HEK293 (cell line): ENCODE results near the gene PRPF6.

Experiments used
- CTCF ChIA-PET: fragments of 350-600 bp; formaldehyde crosslinking; extraction: SDS; loops from one replicate; lab custom pipeline; 2021; ENCODE audit warnings: antibody characterized with exemption; lab: Yijun Ruan, JAX
- POLR2A ChIA-PET: fragments of 300-600 bp; formaldehyde crosslinking; extraction: SDS; loops from one replicate; lab custom pipeline; 2020; ENCODE audit warnings: antibody characterized with exemption, inconsistent platforms; lab: Yijun Ruan, JAX
- H3K27ac ChIP-seq: fragments of 200-500 bp; sonication (Bioruptor generic); 2 replicates; pipeline ENCODE4 v1.5.1; 2014; ENCODE audit warnings: low read depth, low read length, control low read depth, inconsistent platforms; ENCODE audit errors: extremely low read depth
- H3K36me3 ChIP-seq, 2 experiments: fragments of 200-500 bp in 1 of 2; sonication (Bioruptor generic) in 1 of 2; 1 replicate in 1 of 2; 2 replicates in 1 of 2; pipeline ENCODE4 v1.5.1; 2014 to 2017; ENCODE audit warnings: inconsistent platforms in 2 of 2, low read length in 2 of 2; ENCODE audit not compliant: control insufficient read depth in 2 of 2, insufficient read depth in 1 of 2
- H3K4me1 ChIP-seq: fragments of 200-500 bp; sonication (Bioruptor generic); 2 replicates; pipeline ENCODE4 v1.5.1; 2014; ENCODE audit warnings: mild to moderate bottlenecking, low read length, inconsistent platforms; ENCODE audit not compliant: control insufficient read depth, insufficient read depth
- H3K4me3 ChIP-seq: 2 replicates; pipeline ENCODE4 v1.5.1; 2011; ENCODE audit warnings: low read depth, mild to moderate bottlenecking, control low read depth, low read length, moderate library complexity
- H3K9me3 ChIP-seq: fragments of 200-500 bp; sonication (Bioruptor generic); 2 replicates; pipeline ENCODE4 v1.5.1; 2014; ENCODE audit warnings: low read depth, low read length, inconsistent platforms; ENCODE audit not compliant: control insufficient read depth, insufficient read depth
- GLIS2 ChIP-seq: fragments of 450-650 bp; formaldehyde crosslinking; IDR thresholded peaks from 2 replicates; pipeline ENCODE4 v1.5.1; 2016; ENCODE audit warnings: missing biosample characterization, missing genetic modification characterization
- HOXD13 ChIP-seq: sonication (generic); formaldehyde crosslinking; IDR thresholded peaks from 2 replicates; pipeline ENCODE4 v1.8.0; 2022; ENCODE audit warnings: missing genetic modification reagents, borderline replicate concordance
- KLF1 ChIP-seq: fragments of 450-650 bp; formaldehyde crosslinking; IDR thresholded peaks from 2 replicates; pipeline ENCODE4 v1.5.1; 2016; ENCODE audit warnings: missing biosample characterization, missing genetic modification characterization
- KLF9 ChIP-seq: fragments of 450-650 bp; formaldehyde crosslinking; IDR thresholded peaks from 2 replicates; pipeline ENCODE4 v1.5.1; 2016; ENCODE audit warnings: missing biosample characterization, missing genetic modification characterization, low read depth
- OVOL3 ChIP-seq: fragments of 450-650 bp; formaldehyde crosslinking; IDR thresholded peaks from 2 replicates; pipeline ENCODE4 v1.5.1; 2016; ENCODE audit warnings: missing biosample characterization, missing genetic modification characterization
- TCF7L2 ChIP-seq: IDR thresholded peaks from 2 replicates; pipeline ENCODE4 v1.6.1; 2011; ENCODE audit warnings: low read depth, mild to moderate bottlenecking, inconsistent platforms, low read length, moderate library complexity, borderline replicate concordance
- TRIM28 ChIP-seq: IDR thresholded peaks from 2 replicates; pipeline ENCODE4 v1.6.1; 2011; ENCODE audit warnings: low read length, control low read depth, borderline replicate concordance
- ZBTB20 ChIP-seq: fragments of 450-650 bp; formaldehyde crosslinking; IDR thresholded peaks from 2 replicates; pipeline ENCODE4 v1.5.1; 2016; ENCODE audit warnings: missing biosample characterization, missing genetic modification characterization
- ZFP69B ChIP-seq: fragments of 450-650 bp; formaldehyde crosslinking; IDR thresholded peaks from 2 replicates; pipeline ENCODE4 v1.5.1; 2016; ENCODE audit warnings: missing biosample characterization, missing genetic modification characterization
- ZNF335 ChIP-seq: fragments of 450-650 bp; formaldehyde crosslinking; conservative IDR thresholded peaks from 2 replicates; pipeline ENCODE4 v1.5.1; 2016; ENCODE audit warnings: missing biosample characterization, missing genetic modification characterization
- ZNF600 ChIP-seq: fragments of 450-650 bp; formaldehyde crosslinking; IDR thresholded peaks from 2 replicates; pipeline ENCODE4 v1.5.1; 2016; ENCODE audit warnings: missing biosample characterization, missing genetic modification characterization
- ZNF610 ChIP-seq: fragments of 450-650 bp; formaldehyde crosslinking; IDR thresholded peaks from 2 replicates; pipeline ENCODE4 v1.5.1; 2016; ENCODE audit warnings: missing biosample characterization, missing genetic modification characterization, borderline replicate concordance
- ZXDB ChIP-seq: fragments of 450-650 bp; formaldehyde crosslinking; IDR thresholded peaks from 2 replicates; pipeline ENCODE4 v1.5.1; 2016; ENCODE audit warnings: missing biosample characterization, missing genetic modification characterization
- TF ChIP-seq, protein P1 (sequence below): fragments of 450-650 bp; formaldehyde crosslinking; IDR thresholded peaks from 2 replicates; pipeline ENCODE4 v1.5.1; 2016; ENCODE audit warnings: missing biosample characterization, missing genetic modification characterization
- TF ChIP-seq, protein P2 (sequence below): fragments of 450-650 bp; formaldehyde crosslinking; IDR thresholded peaks from 2 replicates; pipeline ENCODE4 v1.5.1; 2016; ENCODE audit warnings: missing biosample characterization, missing genetic modification characterization
- TF ChIP-seq, protein P3 (sequence below): sonication (generic); formaldehyde crosslinking; IDR thresholded peaks from 2 replicates; pipeline ENCODE4 v1.8.1; 2022; ENCODE audit warnings: mild to moderate bottlenecking, moderate library complexity, missing genetic modification reagents
- TF ChIP-seq, protein P4 (sequence below): fragments of 450-650 bp; formaldehyde crosslinking; IDR thresholded peaks from 2 replicates; pipeline ENCODE4 v1.5.1; 2016; ENCODE audit warnings: missing biosample characterization, missing genetic modification characterization
- TF ChIP-seq, protein P5 (sequence below): fragments of 450-650 bp; formaldehyde crosslinking; IDR thresholded peaks from 2 replicates; pipeline ENCODE4 v1.5.1; 2016; ENCODE audit warnings: missing biosample characterization, missing genetic modification characterization
- TF ChIP-seq, protein P6 (sequence below): fragments of 450-650 bp; formaldehyde crosslinking; IDR thresholded peaks from 2 replicates; pipeline ENCODE4 v1.5.1; 2016; ENCODE audit warnings: missing biosample characterization, missing genetic modification characterization

PRPF6 gene

DNA sequence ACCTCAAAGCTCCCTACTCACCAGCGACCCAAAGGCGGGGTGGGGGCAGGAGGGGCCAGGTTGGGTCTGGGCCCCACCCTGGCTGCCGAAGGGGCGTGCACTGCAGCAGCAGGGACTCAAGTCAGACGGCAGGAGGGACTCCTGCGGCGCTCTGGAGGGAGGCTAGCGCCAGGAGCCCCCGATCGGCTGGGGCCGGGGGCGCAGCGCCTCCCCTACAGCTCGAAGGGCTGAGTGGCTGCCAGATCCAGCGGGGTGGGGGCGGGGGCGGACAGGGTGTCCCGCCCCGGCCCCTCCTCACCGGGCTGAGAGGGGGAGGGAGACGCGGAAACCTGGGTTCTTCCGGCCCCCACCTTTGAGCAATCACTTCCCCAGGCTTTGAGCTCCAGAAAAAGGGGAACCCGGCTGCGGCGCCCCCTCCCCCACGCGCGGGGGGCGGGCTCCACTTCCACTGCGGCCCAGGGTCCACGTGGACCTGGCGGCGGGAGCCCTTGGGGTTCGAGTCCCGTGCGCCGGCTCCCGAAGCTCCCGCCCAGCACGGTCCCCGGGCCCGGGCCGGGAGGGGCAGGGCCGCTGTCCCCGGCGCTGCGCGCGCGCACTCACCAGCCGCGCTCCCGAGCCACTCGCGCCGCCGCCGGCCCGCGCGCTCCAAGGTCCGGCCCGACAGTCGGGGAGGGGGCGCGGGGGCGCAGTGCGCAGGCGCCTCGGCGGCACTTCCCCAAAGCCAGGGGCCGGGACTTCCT, 98.5 kb downstream of the PRPF6 start, which contains the start of gene RGS19 (continued):
- TF ChIP-seq, protein P1, sequence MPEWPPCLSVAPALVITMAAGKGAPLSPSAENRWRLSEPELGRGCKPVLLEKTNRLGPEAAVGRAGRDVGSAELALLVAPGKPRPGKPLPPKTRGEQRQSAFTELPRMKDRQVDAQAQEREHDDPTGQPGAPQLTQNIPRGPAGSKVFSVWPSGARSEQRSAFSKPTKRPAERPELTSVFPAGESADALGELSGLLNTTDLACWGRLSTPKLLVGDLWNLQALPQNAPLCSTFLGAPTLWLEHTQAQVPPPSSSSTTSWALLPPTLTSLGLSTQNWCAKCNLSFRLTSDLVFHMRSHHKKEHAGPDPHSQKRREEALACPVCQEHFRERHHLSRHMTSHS (tag by site-specific recombination): no peak
- TF ChIP-seq, protein P2, sequence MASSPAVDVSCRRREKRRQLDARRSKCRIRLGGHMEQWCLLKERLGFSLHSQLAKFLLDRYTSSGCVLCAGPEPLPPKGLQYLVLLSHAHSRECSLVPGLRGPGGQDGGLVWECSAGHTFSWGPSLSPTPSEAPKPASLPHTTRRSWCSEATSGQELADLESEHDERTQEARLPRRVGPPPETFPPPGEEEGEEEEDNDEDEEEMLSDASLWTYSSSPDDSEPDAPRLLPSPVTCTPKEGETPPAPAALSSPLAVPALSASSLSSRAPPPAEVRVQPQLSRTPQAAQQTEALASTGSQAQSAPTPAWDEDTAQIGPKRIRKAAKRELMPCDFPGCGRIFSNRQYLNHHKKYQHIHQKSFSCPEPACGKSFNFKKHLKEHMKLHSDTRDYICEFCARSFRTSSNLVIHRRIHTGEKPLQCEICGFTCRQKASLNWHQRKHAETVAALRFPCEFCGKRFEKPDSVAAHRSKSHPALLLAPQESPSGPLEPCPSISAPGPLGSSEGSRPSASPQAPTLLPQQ (tag by site-specific recombination): peak; percentile 95

DNA sequence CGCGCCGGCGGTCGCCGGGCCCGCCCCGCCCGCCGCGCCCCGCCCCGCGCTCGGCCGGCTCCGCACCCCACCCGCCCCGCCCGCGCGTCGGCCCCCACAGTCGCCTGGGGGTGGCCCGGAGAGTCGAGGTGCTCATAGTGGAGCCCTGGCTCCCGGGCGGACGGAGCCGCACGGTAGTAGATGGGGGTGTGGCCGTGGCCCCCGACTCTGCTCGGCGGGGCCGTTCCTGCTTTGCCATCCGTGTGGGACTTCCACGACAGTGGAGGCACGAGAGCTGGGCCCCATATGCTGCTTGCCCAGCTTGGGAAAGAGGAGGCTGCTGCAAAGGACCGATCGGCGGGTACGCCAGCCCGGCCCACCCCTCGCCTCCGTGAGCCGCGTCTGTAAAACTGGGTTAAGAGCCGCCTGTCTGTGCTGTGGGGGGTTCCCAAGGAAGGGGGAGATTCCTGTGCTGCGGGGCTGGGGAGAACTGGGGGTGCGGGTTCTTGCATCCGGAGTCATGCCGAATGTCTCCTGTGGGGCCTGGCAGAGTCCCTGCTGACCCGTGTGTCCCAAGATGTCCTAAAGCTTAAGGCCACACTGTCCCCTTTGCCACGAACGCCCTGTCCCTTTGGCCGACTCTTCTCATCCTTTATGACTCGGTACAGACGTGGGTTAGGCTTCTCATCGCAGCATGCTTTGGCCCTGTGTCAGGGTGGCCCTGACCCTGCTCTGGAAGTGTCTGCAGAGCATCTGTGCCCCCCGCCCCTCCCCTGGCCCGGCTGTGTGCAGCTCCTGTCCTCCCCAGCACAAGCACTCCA, 99.3 kb downstream of the PRPF6 start, which contains the start of gene OPRL1:
Gene OPRL1, plus strand, starts transcription at position 70 of the 800 bp plus-strand sequence. CDS start 12,639 bp downstream, outside the sequence.
- CTCF ChIA-PET: interaction anchor here (0.6 to 1.1 kb wide), 5 partner anchors 10 to 198 kb away, joined by 3 to 4 read pairs (median 3); no protein-coding TSS in a partner anchor
- no peak for TF ChIP-seq ZXDB (tag by site-specific recombination)
- TF ChIP-seq KLF1: 0 out of 2 replicates have a peak, but pooled peaks have one; percentile 8
- TF ChIP-seq TRIM28: no peak
- peak; percentile 71 for TF ChIP-seq GLIS2 (tag by site-specific recombination)
- peak; percentile 42; the same call in 1 of the 2 replicates for TF ChIP-seq KLF9 (tag by site-specific recombination)
- TF ChIP-seq, protein P3, sequence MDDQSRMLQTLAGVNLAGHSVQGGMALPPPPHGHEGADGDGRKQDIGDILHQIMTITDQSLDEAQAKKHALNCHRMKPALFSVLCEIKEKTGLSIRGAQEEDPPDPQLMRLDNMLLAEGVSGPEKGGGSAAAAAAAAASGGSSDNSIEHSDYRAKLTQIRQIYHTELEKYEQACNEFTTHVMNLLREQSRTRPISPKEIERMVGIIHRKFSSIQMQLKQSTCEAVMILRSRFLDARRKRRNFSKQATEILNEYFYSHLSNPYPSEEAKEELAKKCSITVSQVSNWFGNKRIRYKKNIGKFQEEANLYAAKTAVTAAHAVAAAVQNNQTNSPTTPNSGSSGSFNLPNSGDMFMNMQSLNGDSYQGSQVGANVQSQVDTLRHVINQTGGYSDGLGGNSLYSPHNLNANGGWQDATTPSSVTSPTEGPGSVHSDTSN (CRISPR knock-in tag): no peak
- TF ChIP-seq ZNF600: 0 out of 2 replicates have a peak, but pooled peaks have one; percentile 16
- no peak; the same call in 1 of the 2 replicates for TF ChIP-seq ZNF335
- TF ChIP-seq ZNF610 (tag by site-specific recombination): no peak
- 0 out of 2 replicates have a peak, but pooled peaks have one; percentile 20 for TF ChIP-seq ZBTB20 (tag by site-specific recombination)
- TF ChIP-seq, protein P4, sequence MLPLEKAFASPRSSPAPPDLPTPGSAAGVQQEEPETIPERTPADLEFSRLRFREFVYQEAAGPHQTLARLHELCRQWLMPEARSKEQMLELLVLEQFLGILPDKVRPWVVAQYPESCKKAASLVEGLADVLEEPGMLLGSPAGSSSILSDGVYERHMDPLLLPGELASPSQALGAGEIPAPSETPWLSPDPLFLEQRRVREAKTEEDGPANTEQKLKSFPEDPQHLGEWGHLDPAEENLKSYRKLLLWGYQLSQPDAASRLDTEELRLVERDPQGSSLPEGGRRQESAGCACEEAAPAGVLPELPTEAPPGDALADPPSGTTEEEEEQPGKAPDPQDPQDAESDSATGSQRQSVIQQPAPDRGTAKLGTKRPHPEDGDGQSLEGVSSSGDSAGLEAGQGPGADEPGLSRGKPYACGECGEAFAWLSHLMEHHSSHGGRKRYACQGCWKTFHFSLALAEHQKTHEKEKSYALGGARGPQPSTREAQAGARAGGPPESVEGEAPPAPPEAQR (tag by site-specific recombination): no peak
- TF ChIP-seq, protein P5, sequence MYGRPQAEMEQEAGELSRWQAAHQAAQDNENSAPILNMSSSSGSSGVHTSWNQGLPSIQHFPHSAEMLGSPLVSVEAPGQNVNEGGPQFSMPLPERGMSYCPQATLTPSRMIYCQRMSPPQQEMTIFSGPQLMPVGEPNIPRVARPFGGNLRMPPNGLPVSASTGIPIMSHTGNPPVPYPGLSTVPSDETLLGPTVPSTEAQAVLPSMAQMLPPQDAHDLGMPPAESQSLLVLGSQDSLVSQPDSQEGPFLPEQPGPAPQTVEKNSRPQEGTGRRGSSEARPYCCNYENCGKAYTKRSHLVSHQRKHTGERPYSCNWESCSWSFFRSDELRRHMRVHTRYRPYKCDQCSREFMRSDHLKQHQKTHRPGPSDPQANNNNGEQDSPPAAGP (tag by site-specific recombination): 0 out of 2 replicates have a peak, but pooled peaks have one; percentile 20
- no peak for TF ChIP-seq HOXD13 (CRISPR knock-in tag)
- TF ChIP-seq OVOL3: no peak
- 0 out of 2 replicates have a peak, but pooled peaks have one; percentile 51 for TF ChIP-seq ZFP69B
- TF ChIP-seq TCF7L2: no peak
- TF ChIP-seq, protein P6, sequence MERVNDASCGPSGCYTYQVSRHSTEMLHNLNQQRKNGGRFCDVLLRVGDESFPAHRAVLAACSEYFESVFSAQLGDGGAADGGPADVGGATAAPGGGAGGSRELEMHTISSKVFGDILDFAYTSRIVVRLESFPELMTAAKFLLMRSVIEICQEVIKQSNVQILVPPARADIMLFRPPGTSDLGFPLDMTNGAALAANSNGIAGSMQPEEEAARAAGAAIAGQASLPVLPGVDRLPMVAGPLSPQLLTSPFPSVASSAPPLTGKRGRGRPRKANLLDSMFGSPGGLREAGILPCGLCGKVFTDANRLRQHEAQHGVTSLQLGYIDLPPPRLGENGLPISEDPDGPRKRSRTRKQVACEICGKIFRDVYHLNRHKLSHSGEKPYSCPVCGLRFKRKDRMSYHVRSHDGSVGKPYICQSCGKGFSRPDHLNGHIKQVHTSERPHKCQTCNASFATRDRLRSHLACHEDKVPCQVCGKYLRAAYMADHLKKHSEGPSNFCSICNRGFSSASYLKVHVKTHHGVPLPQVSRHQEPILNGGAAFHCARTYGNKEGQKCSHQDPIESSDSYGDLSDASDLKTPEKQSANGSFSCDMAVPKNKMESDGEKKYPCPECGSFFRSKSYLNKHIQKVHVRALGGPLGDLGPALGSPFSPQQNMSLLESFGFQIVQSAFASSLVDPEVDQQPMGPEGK: 0 out of 2 replicates have a peak, but pooled peaks have one; percentile 26
- TF ChIP-seq, protein P2 (tag by site-specific recombination): 0 out of 2 replicates have a peak, but pooled peaks have one; percentile 11

More for the DNA sequence above, 99.3 kb downstream of the PRPF6 start, which contains the start of gene OPRL1:
- POLR2A ChIA-PET: interaction anchor here (0.6 to 1.8 kb wide), 2 partner anchors 18 to 19 kb away, joined by 3 to 6 read pairs; partner anchors contain the start of gene TCEA2
- H3K4me1 ChIP-seq: peaks cover 10% of the 10 kb centered on the region
- peak within 1 kb of the TSS; percentile 68; the same call in 1 of the 2 replicates for H3K27ac ChIP-seq
- H3K9me3 ChIP-seq: no peaks in the 10 kb centered on the region
- peak within 1 kb of the TSS; percentile 51 for H3K4me3 ChIP-seq
- H3K36me3 ChIP-seq: peaks cover 0 to 3% of the 10 kb centered on the region in 2 experiments; a peak in 1 of 3 replicates
